ENCODE data around the gene TEDDM1. TPM values are rescaled to one million over a fixed set of nuclear protein-coding genes. Genes with fewer than 3 reads are reported as not detected.

The TEDDM1 gene
- total RNA-seq, 3 donors from 2014 or later: not detected

DNA sequence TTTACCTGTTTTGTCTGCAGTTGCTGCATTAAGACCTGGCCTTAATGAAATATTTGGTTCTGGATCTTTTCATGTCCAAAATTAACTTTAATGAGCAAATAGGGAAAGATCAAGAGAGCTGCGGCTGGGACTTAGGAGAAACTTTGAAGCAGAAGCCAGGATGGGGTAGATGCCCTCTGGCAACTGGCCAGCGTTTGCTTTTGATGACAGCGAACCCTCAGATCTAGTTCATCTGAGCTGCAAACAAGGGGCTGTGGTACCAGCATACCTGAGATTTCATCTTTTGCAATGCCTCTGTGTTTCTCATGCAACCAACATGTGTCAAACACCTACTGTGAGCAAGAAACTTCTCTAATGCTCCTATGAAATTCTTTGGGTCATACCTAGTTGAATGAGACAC lies 13.0 kb upstream of the TEDDM1 start:
- no peak for ATAC-seq
- Histone ChIP-seq H3K36me3 (ENCODE audit: low read depth) (no peaks in the 10 kb centered on the region), H3K4me3 (no peak overlapping the region), H3K4me1 (ENCODE audit: low read depth) (peaks cover 10% of the 10 kb centered on the region), H3K9me3 (no peaks in the 10 kb centered on the region)
- TF ChIP-seq, protein P1, sequence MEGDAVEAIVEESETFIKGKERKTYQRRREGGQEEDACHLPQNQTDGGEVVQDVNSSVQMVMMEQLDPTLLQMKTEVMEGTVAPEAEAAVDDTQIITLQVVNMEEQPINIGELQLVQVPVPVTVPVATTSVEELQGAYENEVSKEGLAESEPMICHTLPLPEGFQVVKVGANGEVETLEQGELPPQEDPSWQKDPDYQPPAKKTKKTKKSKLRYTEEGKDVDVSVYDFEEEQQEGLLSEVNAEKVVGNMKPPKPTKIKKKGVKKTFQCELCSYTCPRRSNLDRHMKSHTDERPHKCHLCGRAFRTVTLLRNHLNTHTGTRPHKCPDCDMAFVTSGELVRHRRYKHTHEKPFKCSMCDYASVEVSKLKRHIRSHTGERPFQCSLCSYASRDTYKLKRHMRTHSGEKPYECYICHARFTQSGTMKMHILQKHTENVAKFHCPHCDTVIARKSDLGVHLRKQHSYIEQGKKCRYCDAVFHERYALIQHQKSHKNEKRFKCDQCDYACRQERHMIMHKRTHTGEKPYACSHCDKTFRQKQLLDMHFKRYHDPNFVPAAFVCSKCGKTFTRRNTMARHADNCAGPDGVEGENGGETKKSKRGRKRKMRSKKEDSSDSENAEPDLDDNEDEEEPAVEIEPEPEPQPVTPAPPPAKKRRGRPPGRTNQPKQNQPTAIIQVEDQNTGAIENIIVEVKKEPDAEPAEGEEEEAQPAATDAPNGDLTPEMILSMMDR (IDR thresholded peaks at IDR 0.05): no peak
- no peak for DNase-seq
- intact Hi-C loops (cut with DNase I, micrococcal nuclease): no loop called here

DNA sequence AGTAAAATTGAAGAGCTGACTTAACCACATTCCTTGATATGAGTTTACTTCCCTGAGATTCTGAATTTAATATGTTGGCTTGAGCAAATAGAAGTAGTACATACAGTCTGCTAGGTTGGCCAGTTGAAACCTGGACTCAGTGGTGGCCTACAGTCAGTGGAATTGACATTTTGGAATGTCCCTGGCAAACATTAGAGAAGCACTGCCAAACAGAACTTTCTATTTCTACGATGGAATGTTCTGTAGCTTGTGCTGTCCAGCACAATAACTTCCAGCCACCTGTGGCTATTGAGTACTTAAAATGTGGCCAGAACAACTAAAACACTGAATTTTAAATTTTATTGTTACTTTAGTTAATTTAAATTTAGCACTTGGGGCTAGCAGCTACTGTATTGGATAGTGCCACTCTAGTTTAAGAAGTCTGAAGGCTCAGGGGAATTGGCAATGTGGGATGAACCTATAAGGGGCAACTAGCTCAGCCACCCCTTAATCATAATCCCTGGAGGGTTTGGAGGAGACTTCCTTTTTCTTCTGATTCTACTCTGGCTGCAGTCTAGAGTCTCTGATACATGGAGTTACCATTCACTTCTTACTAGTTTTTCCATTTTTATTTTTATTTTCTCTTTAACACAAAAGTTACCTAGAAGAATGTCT lies 10.3 kb upstream of the TEDDM1 start:
- intact Hi-C loops (cut with DNase I, micrococcal nuclease): no loop called here
- TF ChIP-seq, protein P1 (IDR thresholded peaks at IDR 0.05): no peak
- Histone ChIP-seq H3K36me3 (ENCODE audit: low read depth) (no peaks in the 10 kb centered on the region), H3K9me3 (peaks cover 2% of the 10 kb centered on the region), H3K4me1 (ENCODE audit: low read depth) (peaks cover 10% of the 10 kb centered on the region), H3K4me3 (no peak overlapping the region)
- DNase-seq (no peak), ATAC-seq (no peak)

DNA sequence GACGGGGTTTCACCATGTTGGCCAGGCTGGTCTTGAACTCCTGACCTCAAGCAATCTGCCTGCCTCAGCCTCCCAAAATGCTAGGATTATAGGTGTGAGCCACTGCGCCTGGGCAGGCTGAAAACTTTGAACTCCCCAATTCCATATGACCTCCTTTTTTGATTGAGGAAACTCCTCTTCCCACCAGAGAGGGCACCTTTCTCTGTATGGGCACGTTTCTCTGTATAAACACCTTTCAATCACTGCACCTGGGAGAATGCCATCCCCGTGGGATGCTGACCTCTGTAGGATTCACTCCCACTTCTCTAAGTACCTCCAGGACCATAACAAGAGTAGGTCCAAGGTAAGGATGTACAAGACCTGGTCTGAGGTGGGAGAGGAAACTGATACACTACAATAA lies 9.7 kb upstream of the TEDDM1 start:
- peaks cover 10% of the 10 kb centered on the region for H3K4me1 ChIP-seq (ENCODE audit: low read depth)
- peaks cover 8% of the 10 kb centered on the region for H3K9me3 ChIP-seq
- intact Hi-C loops (cut with DNase I, micrococcal nuclease): no loop called here
- DNase-seq: no peak
- TF ChIP-seq, protein P1 (IDR thresholded peaks at IDR 0.05): no peak
- no peak for ATAC-seq
- no peaks in the 10 kb centered on the region for H3K36me3 ChIP-seq (ENCODE audit: low read depth)
- no peak overlapping the region for H3K4me3 ChIP-seq

DNA sequence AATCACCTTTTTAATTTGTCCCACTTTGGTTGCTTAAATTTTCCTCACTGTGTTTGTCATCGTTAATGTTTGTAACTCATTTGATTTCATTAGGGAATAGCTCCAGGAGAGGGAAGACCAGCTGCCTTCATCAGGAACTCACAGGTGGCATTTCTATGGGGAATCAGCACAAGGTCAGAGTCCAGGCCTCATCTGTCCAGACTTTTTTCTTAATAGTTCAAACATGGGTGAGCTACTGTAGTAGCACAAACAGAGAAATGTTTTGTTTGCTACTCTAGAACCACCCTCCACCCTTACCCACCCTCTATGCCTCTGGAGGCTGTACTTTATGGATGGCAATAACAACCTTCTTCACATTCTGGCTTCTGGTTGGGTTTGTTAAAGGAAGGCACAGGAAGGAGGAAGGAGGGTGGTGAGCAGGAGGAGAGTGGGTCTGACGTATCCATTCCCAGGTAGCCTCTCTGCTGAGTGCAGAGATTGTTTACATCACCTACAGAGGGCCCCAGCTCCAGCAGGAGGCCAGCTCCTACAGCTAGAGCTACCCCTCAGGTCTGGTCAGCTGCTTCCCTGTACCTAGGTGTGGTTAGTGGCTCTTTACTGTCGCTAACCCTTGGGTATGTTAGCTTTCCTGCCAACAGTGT lies 8.1 kb upstream of the TEDDM1 start:
- TF ChIP-seq, protein P1 (IDR thresholded peaks at IDR 0.05): no peak
- H3K4me3 ChIP-seq: no peak overlapping the region
- peaks cover 8% of the 10 kb centered on the region for H3K9me3 ChIP-seq
- ATAC-seq (peak; percentile 94), DNase-seq (peak; percentile 46 to 58 (median 57))
- intact Hi-C loops (cut with DNase I, micrococcal nuclease): no loop called here
- H3K4me1 ChIP-seq (ENCODE audit: low read depth): peaks cover 10% of the 10 kb centered on the region
- no peaks in the 10 kb centered on the region for H3K36me3 ChIP-seq (ENCODE audit: low read depth)

DNA sequence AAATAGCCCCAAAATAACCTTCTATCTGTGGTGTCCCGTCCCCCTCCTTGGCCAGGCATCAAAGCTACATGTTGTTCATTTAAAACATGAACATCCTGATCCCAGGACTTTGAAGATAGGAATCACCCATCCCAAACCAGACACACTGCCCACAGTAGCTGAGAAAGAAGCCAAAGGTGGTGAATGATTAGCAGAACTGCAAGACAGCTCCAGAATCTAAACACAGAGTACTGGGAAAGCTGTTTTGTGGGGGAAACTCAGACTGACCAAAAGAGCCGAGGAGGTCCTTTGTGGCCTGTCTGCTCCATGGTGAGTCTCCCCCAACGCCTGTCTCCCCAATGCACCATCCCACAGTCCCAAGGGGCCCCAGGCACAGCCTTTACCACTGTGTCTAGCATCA lies 7.3 kb upstream of the TEDDM1 start:
- intact Hi-C loops (cut with DNase I, micrococcal nuclease): no loop called here
- TF ChIP-seq, protein P1 (IDR thresholded peaks at IDR 0.05): no peak
- ATAC-seq: no peak
- DNase-seq: no peak
- Histone ChIP-seq H3K4me1 (ENCODE audit: low read depth) (peaks cover 10% of the 10 kb centered on the region), H3K4me3 (no peak overlapping the region), H3K9me3 (peaks cover 8% of the 10 kb centered on the region), H3K36me3 (ENCODE audit: low read depth) (no peaks in the 10 kb centered on the region)
